Occipital lobe (tissue), 2 donors: Measurements from ENCODE around the gene DCC. TPM values are rescaled to one million over a fixed set of nuclear protein-coding genes. Genes with fewer than 3 reads are reported as not detected.
A peak's percentile ranks its signal among the peaks of the same experiment; 100 is the strongest.

ENCODE experiments used
- DNase-seq: peaks from one replicate; lab custom pipeline; 2025; lab: John Stamatoyannopoulos, UW
- total RNA-seq: library from RNA; depleted of rRNA; stranded (reverse); fragments of >200 nt; gene quantifications from one replicate; pipeline ENCODE4 v1.2.3, GENCODE V29; 2014

DCC gene
- total RNA-seq, 1 donor from 2014 or later: 13.6 TPM

- no peak for DNase-seq
Measured at GRCh38 chr18:52902188-52902587, 562.2 kb downstream of the DCC start.

DNA sequence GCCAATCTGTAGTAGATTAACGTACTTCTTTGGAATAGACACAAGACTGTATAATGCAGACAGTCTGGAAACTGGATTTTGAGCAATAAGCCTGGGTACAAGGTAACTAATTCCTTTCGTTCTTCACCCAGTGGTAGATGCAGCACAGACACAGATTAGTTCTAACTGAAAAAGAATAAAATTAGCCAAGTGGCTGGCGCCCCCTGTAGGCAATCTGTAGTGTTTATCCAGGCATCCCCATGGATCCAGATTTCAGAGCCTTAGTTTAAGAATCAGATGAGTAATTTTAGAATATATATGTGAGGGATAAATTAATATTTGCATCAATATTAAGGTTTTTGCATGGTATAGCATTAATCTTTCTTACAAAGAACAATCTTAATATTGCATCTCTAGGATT is 563.9 kb downstream of the DCC start:
- peak; percentile 17 for DNase-seq

- DNase-seq: no peak
Measured at GRCh38 chr18:52907543-52908308, 567.7 kb downstream of the DCC start.

DNA sequence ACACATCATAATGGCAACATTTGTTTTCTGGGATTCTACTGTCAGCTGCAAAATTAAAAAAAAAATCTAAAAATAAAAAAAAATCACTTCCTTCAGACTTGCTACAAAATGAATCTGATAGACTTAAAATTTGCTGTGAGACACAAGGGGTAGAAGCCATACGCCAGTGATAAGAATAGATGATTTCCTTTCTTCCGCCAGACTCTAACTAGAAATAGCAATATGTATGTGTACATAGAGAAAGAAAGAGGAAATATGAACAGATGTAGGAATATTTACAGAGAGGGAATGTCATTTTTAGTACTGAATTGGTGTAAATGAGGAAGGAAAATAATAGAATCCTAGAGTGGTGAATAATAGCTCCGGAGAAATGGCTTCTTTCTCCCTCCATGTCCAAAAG is 574.2 kb downstream of the DCC start:
- no peak for DNase-seq

DNA sequence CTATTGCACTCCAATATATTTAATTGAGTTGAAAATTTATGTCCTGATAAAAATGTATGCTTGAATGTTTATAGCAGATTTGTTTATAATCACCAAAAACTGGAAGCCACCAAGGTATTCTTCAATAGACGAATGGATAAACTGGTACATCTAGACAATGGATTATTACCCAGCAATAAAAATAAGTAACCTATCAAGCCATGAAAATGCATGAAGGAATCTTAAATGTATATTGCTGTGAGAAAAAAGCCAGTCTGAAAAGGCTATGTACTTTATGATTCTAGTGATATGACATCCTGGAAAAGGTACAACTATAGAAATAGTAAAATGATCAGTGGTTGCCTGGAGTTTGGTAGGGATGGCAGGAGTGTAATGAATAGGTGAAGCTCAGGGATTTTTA is 580.7 kb downstream of the DCC start:
- DNase-seq: no peak

GRCh38 chr18:52933356-52933755 is 593.4 kb downstream of the DCC start:
- DNase-seq: no peak

GRCh38 chr18:52936931-52937330 is 596.9 kb downstream of the DCC start:
- no peak for DNase-seq

GRCh38 chr18:52937840-52938239 is 597.8 kb downstream of the DCC start:
- no peak for DNase-seq

- DNase-seq: no peak
Measured at GRCh38 chr18:52945552-52945951, 605.6 kb downstream of the DCC start.

DNA sequence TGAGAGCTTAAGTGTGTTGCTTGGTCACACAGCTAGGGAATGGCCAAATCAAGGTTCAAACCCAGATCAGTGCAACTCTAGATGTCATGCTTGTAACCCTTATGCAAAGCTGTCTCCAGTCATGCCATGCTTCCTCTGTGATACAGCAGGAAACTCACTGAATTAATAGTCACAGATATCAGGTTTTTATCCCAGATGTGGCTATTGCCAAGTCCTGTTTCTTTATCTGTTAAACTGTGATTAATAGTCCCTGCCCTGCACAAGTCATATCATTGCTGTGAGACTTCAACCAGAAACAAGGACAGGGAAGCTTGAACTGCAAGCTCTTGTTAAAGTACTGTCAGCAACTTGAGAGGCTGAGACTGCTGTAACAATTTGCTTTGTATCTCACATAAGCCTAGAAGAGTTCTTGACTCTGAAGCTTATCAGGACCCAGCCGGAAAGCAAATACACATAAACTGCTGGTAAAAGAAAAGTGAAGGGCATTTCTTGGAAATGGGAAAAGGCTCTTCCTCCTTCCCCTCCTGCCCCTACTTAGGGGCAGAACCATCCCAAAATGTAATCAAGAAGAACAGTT is 609.0 kb downstream of the DCC start:
- no peak for DNase-seq

DNA sequence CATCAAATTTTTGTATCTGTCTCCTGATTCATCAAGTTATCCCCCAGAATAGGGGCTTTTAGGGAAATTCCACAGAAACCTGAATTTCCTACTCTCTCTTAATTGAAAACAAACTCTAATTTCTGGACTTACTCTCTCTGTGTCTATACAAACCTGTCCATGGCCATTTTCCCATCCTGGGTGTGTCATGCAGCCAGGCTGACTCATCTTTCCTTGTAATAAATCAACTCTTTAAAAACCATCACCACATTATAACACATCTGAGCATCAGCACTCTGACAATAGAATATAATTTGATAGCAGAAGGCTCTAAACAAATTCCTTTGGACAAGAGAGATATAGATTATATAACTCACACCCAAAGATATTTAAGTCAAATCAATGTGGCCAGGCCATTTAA is 610.2 kb downstream of the DCC start:
- no peak for DNase-seq

DNA sequence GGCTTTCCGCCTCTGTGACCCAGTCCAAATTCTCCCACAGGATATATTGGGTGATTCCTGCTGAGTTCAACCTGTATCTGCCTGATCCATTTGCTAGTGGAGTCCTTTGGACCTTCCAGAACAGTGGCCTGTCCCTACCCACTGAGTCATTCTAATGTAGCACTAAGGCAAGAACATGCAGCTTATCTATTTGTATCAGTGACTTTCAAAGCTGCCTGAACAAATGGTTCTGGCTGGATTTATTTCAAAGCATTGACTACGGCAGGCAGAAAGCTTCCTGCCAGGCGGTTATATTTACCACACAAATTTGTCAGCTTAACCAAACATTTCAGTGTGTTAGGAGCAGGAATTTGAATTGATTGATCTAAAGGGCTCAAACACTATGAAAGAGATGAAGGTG is 613.4 kb downstream of the DCC start:
- DNase-seq: no peak

- no peak for DNase-seq
Measured at GRCh38 chr18:52963481-52963880, 623.5 kb downstream of the DCC start.

- no peak for DNase-seq
Measured at GRCh38 chr18:52970686-52971085, 630.7 kb downstream of the DCC start.

DNA sequence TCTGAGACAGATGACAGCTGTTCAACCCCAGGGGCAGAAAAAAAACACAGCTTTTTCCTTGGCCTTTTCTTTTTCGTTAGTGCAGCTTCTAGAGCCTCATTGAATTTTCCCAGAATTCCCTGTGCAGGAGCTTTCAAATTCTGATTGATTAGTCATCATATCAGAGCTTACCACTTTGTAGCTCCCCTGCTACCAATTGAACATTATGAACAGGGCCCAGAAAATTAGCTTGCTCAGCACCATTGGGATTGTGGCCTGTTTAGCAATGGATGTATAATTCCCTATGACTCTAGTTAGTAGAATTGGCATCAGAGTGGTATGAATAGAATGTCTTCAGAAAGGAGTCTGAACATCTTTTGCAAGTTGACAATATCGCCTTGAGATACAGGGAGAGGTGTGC is 631.1 kb downstream of the DCC start:
- no peak for DNase-seq

GRCh38 chr18:52979892-52980291 is 639.9 kb downstream of the DCC start:
- no peak for DNase-seq

DNA sequence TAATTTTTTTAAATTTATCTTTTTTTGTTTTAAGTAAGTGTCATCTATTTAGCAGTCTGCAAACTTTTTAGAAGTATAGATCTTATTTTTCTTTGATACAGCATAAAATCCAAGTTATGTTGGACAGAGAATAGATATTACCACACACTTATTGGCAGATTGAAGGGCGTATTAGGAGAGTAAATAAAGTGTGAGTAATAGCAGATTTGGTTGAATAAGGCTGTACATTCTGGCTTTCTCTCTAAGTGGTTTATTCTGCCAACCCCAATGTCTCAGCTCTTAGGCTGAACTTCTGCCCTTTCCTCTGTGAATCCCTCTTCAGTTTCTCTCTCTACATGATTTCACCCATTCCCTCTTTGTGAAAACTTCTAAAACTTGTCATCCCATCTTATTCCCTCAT is 651.2 kb downstream of the DCC start:
- DNase-seq: no peak

DNA sequence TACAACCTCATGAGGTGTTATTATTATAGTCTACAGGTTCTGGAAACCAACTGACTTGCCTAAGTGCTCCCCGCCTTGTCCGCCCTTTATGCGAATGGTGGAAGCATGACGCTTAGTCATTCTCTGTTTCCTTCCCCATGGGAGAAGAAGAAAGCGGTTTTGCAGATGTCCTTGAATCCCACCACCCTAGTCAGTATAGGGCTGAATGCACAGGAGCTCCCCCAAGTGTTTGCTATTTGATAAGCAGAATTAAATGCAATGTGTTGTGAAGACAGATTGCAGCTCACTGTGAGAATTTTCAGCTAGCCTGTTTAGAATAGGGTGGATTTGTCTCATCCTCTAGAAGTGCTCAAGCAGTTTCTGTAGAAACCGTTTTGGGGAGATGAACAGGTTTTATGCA is 652.0 kb downstream of the DCC start:
- DNase-seq: no peak

GRCh38 chr18:52995875-52996274 is 655.9 kb downstream of the DCC start:
- no peak for DNase-seq

DNA sequence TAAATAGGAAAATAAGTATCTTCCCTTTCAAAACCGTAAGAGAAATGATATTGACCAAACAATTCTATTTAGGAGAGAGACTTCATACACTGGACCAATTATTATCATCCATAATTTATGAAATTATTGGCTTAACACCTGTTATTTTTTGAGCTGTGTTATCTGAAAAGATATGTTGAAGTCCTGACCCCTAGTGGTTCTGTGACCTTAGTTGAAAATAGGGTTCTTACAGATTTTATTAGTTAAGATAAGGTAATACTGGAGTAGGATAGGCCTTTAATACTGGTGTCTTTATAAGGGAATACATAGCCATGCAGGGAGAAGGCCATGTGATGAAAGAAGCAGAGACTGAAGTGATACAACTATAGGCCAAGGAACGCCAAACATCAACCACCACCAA is 659.6 kb downstream of the DCC start:
- no peak for DNase-seq

GRCh38 chr18:53004798-53005197 is 664.8 kb downstream of the DCC start:
- no peak for DNase-seq

DNA sequence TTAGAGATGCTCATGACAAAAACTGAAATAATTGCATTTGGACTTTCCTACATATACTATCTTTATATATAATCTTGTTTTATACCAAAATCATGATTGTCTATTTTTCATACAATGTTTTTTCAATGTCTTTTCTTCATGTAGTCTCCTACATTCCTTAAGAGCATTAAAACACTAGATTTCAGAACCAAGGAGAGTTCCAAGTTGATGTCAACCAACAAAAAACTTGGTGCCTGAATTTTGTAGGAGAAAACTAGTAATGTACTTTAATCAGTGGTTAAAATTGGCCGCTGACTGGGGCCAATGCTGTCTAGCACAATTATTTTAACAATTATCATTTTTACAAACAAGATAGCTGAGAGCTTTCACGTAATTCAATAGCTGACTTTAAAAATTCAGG is 678.8 kb downstream of the DCC start:
- DNase-seq: no peak

GRCh38 chr18:53025247-53025646 is 685.2 kb downstream of the DCC start:
- no peak for DNase-seq

GRCh38 chr18:53028565-53028964 is 688.6 kb downstream of the DCC start:
- DNase-seq: no peak
